NCI-H187 (cell line): Measurements from ENCODE around the gene KDM2B.

Experiments
- DNase-seq, 2 experiments: peaks; one replicate each; lab custom pipeline; 2025; lab: John Stamatoyannopoulos, UW

The KDM2B gene

GRCh38 chr12:121580959-121581685 lies at the start of gene KDM2B:
KDM2B (minus strand) TSS chr12:121581023; CDS start chr12:121580911, 112 bp downstream.
- peak in 1 of 2 experiments; percentile 67 for DNase-seq

GRCh38 chr12:121628536-121628935 lies 47.7 kb upstream of the KDM2B start:
- DNase-seq, result no peak

- DNase-seq, result no peak
These were observed 47.2 kb upstream of the KDM2B start for GRCh38 chr12:121628037-121628436.

- no peak for DNase-seq
These were observed 46.2 kb upstream of the KDM2B start for GRCh38 chr12:121626853-121627640.

- DNase-seq, result peak; percentile 96 to 97
These were observed 45.4 kb upstream of the KDM2B start, which contains the start of gene ORAI1 for GRCh38 chr12:121626087-121626852. ORAI1 (plus strand) TSS chr12:121626530.

GRCh38 chr12:121620333-121620891 lies 39.6 kb upstream of the KDM2B start:
- DNase-seq, result no peak

GRCh38 chr12:121618659-121619233 lies 37.9 kb upstream of the KDM2B start:
- DNase-seq, result no peak

- no peak for DNase-seq
These were observed 34.1 kb upstream of the KDM2B start for GRCh38 chr12:121614872-121615467.

GRCh38 chr12:121613462-121613861 lies 32.6 kb upstream of the KDM2B start:
- DNase-seq, result no peak

GRCh38 chr12:121611306-121611705 lies 30.5 kb upstream of the KDM2B start:
- no peak for DNase-seq

GRCh38 chr12:121610239-121611149 lies 29.7 kb upstream of the KDM2B start:
- DNase-seq, result no peak

GRCh38 chr12:121608301-121608700 lies 27.5 kb upstream of the KDM2B start:
- no peak for DNase-seq

- DNase-seq, result no peak
These were observed 22.8 kb upstream of the KDM2B start for GRCh38 chr12:121603581-121603980.

- DNase-seq, result no peak
These were observed 21.9 kb upstream of the KDM2B start for GRCh38 chr12:121602766-121603165.

- no peak for DNase-seq
These were observed 20.0 kb upstream of the KDM2B start for GRCh38 chr12:121600702-121601336.

- no peak for DNase-seq
These were observed 15.7 kb upstream of the KDM2B start for GRCh38 chr12:121596526-121596925.

- no peak for DNase-seq
These were observed 14.7 kb upstream of the KDM2B start for GRCh38 chr12:121595520-121595919.

- DNase-seq, result no peak
These were observed 11.5 kb upstream of the KDM2B start for GRCh38 chr12:121592320-121592719.

GRCh38 chr12:121590476-121591143 lies 9.8 kb upstream of the KDM2B start:
- DNase-seq, result no peak
